Ecto neural progenitor cell (in vitro differentiated cells): ENCODE measurements around the gene C16orf92.
A peak's percentile ranks its signal among the peaks of the same experiment; 100 is the strongest.
"Not testable (repeated sequence)": the region's sequence is repeated elsewhere in the genome, so short reads cannot be mapped to it uniquely, and the experiment has no call there.

Experiments
- DNase-seq: peaks from one replicate; pipeline ENCODE4 v3.0.0-alpha.2; 2018; ENCODE audit warnings: low spot score

C16orf92 gene

GRCh38 chr16:30005341-30006094 is 17.5 kb upstream of the C16orf92 start:
- no peak for DNase-seq

GRCh38 chr16:30006095-30006473 is 16.9 kb upstream of the C16orf92 start:
- DNase-seq = no peak

GRCh38 chr16:30006659-30007377 is 16.2 kb upstream of the C16orf92 start:
- no peak for DNase-seq

- no peak for DNase-seq
Measured at GRCh38 chr16:30007378-30007895, 15.6 kb upstream of the C16orf92 start.

- no peak for DNase-seq
Measured at GRCh38 chr16:30009085-30009862, 13.7 kb upstream of the C16orf92 start.

- no peak for DNase-seq
Measured at GRCh38 chr16:30009990-30010843, 12.8 kb upstream of the C16orf92 start.

- DNase-seq = peak; percentile 75
Measured at GRCh38 chr16:30010844-30011713, 11.9 kb upstream of the C16orf92 start, which contains the start of gene DOC2A. Gene DOC2A (minus strand): TSS chr16:30011027. CDS start chr16:30010222, 805 bp downstream.

- DNase-seq = no peak
Measured at GRCh38 chr16:30011714-30012504, 11.1 kb upstream of the C16orf92 start.

- DNase-seq = not testable (repeated sequence)
Measured at GRCh38 chr16:30012598-30012997, 10.4 kb upstream of the C16orf92 start.

GRCh38 chr16:30015450-30015849 is 7.5 kb upstream of the C16orf92 start:
- not testable (repeated sequence) for DNase-seq

- DNase-seq = no peak
Measured at GRCh38 chr16:30016555-30017276, 6.3 kb upstream of the C16orf92 start.

- no peak for DNase-seq
Measured at GRCh38 chr16:30017277-30017656, 5.7 kb upstream of the C16orf92 start.

- DNase-seq = not testable (repeated sequence)
Measured at GRCh38 chr16:30017937-30018336, 5.1 kb upstream of the C16orf92 start.

- no peak for DNase-seq
Measured at GRCh38 chr16:30018731-30019158, 4.3 kb upstream of the C16orf92 start.

- DNase-seq = no peak
Measured at GRCh38 chr16:30023586-30023985, 588 bp downstream of the C16orf92 start.

- no peak for DNase-seq
Measured at GRCh38 chr16:30024451-30024850, 1.5 kb downstream of the C16orf92 start.

GRCh38 chr16:30025156-30025555 is 2.2 kb downstream of the C16orf92 start:
- peak; percentile 34 for DNase-seq

- DNase-seq = no peak
Measured at GRCh38 chr16:30025574-30025973, 2.6 kb downstream of the C16orf92 start.

- no peak for DNase-seq
Measured at GRCh38 chr16:30026449-30026848, 3.5 kb downstream of the C16orf92 start.
